ENCODE results near the gene PDE4B.

DNA sequence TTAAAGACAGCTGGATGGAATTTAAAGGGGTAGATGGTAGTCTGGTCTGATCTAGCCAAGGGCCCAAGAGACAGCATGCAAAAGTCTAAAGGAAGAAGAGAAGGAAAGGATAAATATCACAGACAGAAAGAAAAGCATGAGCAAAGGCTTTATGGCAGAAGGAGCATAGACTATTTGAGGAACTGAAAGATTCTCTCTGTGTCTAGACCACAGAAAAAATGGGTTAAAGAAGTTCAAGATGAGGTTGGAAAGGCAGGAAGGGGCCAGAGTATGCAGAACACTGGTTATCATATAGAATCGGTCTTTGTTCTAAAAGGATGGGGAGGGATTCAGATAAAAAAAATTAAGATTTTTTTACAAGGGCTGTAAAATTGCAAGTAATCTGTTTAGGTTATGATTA lies 604.5 kb downstream of the PDE4B start:
- TF ChIP-seq, protein P1, sequence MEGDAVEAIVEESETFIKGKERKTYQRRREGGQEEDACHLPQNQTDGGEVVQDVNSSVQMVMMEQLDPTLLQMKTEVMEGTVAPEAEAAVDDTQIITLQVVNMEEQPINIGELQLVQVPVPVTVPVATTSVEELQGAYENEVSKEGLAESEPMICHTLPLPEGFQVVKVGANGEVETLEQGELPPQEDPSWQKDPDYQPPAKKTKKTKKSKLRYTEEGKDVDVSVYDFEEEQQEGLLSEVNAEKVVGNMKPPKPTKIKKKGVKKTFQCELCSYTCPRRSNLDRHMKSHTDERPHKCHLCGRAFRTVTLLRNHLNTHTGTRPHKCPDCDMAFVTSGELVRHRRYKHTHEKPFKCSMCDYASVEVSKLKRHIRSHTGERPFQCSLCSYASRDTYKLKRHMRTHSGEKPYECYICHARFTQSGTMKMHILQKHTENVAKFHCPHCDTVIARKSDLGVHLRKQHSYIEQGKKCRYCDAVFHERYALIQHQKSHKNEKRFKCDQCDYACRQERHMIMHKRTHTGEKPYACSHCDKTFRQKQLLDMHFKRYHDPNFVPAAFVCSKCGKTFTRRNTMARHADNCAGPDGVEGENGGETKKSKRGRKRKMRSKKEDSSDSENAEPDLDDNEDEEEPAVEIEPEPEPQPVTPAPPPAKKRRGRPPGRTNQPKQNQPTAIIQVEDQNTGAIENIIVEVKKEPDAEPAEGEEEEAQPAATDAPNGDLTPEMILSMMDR (IDR thresholded peaks at IDR 0.05), result no peak
- no peak for TF ChIP-seq POLR2A (IDR thresholded peaks at IDR 0.05)

Data from esophagus squamous epithelium (tissue), 4 donors.